Fibroblast of skin of abdomen (primary cell): ENCODE measurements around the gene SUN5. TPM values are rescaled to one million over a fixed set of nuclear protein-coding genes. Genes with fewer than 3 reads are reported as not detected.
"Not testable (repeated sequence)": the region's sequence is repeated elsewhere in the genome, so short reads cannot be mapped to it uniquely, and the experiment has no call there.

Experiments used
- DNase-seq: peaks from one replicate; pipeline ENCODE4 v3.0.0-alpha.2; 2013
- polyA plus RNA-seq, 2 experiments: library from polyadenylated mRNA; unstranded; fragments of 120-200 nt; gene quantifications; one replicate each; pipeline ENCODE4 v1.2.1, GENCODE V29; 2013; ENCODE audit not compliant: insufficient read length in 2 of 2

SUN5 gene
- polyA plus RNA-seq (2013, experiment 1 of 2; ENCODE audit: insufficient read length): not detected
- not detected for polyA plus RNA-seq (2013, experiment 2 of 2; ENCODE audit: insufficient read length)

DNA sequence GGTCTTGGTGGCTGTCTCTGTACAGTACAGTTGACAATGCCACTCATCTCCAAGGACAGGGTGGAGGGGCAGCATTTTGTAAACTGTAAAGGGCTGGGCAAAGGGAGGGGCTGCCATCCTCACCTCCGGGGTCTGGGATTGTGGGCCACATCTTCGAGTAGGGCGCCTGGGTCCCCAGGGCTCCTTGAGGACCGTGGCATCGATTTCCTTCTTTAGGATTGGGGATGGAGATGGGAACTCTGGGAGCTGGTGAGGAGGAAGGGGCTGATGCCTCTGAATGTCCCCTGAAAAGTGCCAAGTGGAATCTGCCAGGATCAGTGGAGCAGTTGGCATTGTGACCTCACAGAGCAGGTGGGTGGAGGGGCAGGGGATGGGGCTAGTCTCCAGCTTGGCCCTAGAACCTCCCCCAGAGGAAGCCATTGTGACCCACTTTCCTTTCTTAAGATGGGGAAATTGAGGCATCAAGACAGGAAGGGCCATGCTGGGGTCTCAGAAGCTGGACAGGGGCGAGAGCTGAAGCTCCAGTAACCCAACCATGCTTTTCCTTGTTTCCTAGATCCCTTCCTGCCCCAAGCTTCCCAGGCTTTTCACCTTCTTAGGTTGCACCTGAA lies at the start of gene SUN5:
TSS of gene SUN5 (minus strand) at position 293 of the 611 bp plus-strand sequence. CDS start at position 200, 93 bp downstream.
- no peak for DNase-seq

DNA sequence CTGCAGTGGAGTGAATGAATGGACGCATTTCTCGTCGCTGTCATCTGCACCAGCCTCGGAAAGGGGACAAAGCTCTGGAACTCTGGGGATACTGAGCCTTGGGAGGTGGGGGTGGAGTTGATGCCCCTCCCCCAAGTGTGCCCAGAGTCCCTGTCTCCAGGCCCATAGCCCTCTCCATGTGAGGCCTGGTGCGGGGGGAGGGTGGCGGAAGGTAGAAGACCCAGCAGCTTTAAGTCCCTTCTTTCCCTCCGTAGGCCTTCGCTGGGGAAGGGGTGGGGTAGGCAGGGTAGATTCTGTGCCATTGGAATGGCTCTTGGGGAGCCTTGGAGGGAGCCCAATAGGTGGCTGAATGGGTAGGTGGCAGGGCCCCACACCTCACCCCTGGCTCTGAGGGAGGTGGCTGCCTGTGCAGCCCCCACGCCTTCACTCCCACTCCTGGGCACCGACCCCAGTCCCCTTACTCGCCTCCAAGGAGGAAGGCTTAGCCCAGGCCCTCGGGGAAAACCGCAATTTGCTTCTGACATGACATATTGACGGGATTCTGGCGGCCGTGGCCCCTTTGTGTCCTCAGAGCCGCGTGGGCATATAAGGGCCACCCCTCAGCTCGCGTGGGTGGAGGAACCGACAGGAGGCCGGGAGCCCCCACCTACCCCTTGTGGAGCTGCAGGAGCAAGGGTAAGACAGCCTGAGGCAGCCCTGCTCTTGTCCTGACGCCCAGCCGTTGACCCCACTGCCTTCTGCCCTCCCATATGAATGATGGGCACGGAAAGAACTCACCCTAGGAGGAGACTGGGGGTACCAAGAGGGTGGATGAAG lies 49.3 kb upstream of the SUN5 start, which contains the start of gene BPIFB3:
TSS of gene BPIFB3 (plus strand) at position 613 of the 816 bp plus-strand sequence. CDS start 1,533 bp downstream, outside the sequence.
- DNase-seq: no peak

DNA sequence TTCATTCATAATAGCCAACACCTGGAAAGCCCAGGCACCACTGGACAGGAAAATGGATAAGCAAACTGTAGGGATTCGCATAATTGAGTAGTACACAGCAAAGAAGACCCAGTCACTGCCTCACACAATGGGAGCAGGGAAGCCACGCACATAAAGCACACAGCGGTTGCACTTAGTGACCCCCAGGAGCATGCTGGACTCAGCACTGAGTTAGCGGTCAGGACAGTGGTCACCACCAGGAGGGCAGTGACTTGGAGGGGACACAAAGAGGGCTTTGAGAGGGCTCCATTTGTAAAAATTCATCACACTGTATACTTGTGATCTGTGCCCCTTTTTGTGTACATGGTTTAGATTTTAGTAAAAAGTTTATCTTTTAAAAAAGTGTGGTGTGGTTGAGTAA lies 47.1 kb upstream of the SUN5 start:
- no peak for DNase-seq

DNA sequence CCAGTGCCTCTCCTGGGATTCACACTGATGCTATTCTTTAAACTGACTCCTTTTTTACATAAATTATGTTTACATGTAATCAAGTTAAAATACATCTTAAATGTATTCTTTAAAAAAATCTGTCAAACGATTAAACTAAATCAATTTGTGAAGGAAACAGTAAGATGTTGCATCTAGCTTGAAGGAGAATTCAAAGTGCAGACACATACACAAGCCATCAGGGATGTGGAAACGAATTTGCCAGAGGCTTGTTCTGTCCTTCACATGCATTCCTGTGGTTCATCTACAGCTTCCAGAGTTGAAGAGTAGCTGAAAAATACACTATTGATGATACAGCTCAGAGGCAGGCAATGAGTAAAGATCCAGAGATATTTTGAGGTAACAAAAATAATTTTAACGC lies 42.2 kb upstream of the SUN5 start:
- no peak for DNase-seq

DNA sequence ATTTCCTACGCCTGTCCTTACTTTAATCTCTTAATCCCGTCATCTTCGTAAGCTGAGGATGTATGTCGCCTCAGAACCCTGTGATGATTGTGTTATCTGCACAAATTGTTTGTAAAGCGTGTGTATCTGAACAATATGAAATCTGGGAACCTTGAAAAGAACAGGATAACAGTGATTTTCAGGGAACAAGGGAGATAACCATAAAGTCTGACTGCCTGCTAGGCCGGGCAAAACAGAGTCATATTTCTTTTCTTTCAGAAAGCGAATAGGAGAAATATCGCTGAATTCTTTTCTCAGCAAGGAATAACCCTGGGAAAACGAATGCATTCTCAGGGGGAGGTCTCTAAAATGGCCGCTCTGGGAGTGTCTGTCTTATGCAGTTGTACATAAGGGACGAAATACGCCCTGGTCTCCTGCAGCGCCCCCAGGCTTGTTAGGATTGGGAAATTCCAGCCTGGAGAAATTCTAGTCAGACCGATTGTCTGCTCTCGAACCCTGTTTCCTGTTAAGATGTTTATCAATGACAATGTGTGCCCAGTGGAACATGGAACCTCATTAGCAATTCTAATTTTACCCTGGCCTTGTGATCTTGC lies 41.0 kb upstream of the SUN5 start:
- not testable (repeated sequence) for DNase-seq

DNA sequence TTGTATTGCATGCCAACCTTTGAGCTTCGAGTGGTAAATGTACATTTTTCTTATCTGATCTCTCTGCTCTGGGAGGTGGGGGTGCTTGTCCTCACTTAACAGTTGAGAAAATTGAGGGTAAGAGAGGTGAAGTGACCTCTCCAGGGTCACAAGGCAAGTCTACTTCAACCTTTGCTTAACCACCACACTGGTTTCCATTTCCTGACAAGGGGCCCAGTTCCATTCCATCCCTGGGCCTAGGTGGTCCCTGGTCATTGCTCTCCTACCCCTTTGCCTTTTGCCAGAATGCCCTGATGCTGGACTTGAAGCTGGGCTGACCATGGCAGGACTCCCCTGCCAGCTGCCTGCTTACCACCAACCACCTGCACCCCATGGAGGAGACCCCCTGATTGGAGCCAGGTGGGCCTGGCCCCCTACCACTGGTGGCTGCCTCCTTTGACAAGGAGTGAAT lies 39.5 kb upstream of the SUN5 start:
- no peak for DNase-seq

DNA sequence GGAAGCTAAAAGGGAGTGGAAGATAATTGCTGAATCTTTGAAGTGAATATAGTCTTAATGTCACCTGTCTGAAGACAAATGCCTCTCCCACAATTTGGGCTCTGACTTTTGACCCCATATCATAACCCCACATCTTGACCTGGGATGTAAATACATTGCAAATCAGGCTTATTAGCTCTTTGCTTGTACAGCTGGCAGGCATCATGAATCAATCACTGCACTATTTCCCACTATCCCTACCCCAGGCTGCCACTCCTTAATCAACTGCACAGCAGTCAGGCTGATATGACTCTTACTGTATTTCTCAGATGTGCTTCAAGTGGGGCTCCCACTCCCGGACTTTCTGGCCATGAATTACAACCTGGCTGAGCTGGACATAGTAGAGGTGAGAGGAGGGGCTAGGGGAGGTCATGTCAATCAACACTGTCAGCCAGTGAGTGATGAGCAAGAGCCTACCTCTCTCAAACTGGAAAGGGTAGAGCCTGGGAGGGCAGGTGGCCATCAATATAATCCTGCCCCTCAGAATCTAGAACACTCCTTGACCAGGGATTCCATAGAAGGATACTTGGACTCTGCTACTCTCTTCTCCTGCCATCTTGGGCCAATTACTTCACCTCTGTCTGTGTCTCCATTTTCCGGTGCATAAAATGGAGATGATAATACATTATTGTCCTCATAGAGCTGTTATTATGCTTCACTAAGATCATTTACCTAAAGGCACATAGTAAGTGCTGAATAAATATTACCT lies 38.9 kb upstream of the SUN5 start:
- DNase-seq: no peak

- no peak for DNase-seq
These were observed 38.2 kb upstream of the SUN5 start for GRCh38 chr20:33042430-33042829.

- no peak for DNase-seq
These were observed 34.0 kb upstream of the SUN5 start for GRCh38 chr20:33038243-33038642.

DNA sequence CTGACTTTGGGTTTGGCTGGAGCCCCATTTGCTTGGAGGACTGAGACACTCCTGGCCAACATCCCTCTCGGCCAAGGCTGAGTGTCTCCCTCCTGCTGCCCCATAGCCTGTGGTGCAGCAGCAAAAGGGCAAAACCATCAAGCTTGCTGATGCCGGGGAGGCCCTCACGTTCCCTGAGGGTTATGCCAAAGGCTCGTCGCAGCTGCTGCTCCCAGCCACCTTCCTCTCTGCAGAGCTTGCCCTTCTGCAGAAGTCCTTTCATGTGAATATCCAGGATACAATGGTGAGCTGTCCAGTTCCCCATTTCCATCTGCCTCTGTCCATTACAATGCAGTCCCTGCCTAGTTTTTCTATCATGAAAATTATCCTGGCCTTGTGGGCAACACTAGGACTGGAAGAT lies 33.2 kb upstream of the SUN5 start:
- DNase-seq: no peak

DNA sequence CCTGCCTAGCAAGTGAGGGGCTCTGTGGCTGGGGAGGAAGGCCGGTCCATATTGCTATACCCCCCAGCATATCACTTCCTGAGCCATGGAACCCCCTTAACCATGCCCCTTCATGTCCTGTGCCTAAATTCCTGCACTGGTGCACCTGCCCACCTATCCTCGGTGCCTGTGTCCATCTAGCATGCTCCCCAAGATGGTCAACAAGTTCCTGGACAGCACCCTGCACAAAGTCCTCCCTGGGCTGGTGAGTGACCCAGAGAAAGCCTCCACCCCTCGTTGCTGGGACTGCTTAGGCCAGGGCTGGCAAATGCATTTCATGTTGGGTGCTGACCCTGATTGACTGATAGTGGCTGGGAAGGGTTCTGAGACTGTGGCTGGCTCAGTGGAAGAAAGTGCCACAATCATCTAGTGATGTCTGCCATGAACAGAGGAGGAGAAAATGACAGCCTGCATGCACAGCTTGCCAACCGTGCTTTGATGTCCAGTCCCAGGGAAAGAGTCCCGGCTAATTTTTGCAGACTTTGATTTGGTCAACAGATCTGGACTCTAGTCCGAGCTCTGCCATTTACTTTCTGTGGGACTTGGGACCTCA lies 30.8 kb upstream of the SUN5 start:
- DNase-seq: no peak

DNA sequence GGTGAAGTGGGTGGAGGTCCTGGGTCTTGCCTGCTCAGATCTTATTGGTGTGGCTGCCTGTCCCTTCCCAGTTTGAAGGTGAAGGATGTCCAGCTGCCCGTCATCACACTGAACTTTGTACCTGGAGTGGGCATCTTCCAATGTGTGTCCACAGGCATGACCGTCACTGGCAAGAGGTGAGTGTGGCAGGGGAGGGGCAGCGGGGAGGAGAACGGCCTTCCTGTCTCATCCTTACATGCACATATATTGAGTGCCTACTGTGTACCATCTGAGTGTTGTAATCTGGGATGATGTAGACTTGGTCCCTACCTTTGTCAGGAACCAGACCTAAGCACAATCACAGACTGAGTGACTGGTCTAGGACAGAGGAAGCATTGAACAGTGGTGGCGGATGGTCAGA lies 29.9 kb upstream of the SUN5 start:
- no peak for DNase-seq

GRCh38 chr20:33033381-33033780 lies 29.1 kb upstream of the SUN5 start:
- no peak for DNase-seq

GRCh38 chr20:33032555-33032954 lies 28.3 kb upstream of the SUN5 start:
- no peak for DNase-seq

DNA sequence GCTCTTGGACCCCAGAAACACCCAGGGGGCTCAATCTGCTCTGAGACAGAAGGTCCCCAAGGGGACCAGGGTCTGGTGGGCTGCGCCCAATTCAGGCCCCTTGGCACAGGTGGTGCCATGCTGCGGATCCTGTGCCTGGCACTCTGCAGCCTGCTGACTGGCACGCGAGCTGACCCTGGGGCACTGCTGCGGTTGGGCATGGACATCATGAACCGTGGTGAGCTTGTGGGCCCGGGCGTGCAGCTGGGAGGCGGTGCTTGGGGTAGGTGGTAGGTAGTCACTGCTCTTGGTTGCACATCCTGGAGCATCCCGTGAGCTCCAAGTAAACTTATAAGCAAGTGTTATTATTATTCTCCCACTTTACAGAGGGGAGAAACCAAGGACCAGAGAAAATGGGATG lies 27.3 kb upstream of the SUN5 start, which contains the start of gene BPIFB6:
TSS of gene BPIFB6 (plus strand) at position 118 of the 400 bp plus-strand sequence. CDS start at position 118, 0 bp downstream.
- DNase-seq: no peak

DNA sequence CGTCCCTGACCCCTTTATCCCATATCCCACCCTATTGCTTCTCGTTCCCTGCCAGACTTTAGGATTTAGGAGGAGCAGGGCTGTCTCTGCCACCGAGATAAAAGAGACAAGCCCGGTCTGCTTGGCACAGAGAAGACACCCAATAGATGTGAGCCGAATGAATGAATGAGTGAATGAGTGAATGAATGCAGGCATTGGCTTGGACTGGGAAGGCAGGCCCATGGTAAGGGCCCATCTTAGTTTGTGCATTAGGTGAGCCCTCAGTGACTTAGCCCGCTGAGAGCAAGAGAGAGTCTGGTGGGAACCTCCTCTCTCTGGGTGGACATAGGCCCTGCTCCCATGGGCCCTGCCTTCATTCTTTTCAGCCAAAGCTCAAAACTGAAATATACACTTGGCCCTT lies 26.3 kb upstream of the SUN5 start:
- no peak for DNase-seq

- DNase-seq: no peak
These were observed 25.8 kb upstream of the SUN5 start for GRCh38 chr20:33030076-33030475.

DNA sequence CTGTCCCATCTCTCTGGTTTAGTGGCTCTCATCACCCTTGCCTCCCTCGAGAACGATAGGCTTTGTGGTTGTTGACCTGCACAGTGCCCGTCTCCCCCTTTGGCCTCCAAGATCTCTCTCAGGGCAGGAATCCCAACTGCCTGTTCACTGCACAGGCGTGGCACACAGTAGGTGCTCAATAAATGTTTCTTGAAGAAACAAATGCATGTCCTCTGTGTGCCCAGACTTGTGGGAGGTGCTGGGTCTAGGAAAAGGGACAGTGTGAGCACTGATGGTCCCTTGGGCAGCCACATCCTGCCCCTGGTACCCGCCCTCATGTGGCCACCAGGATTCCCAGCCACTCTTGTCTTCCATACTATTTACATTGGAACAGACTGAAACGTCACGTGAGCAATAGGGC lies 24.6 kb upstream of the SUN5 start:
- no peak for DNase-seq

- DNase-seq: no peak
These were observed 23.8 kb upstream of the SUN5 start for GRCh38 chr20:33027769-33028751.

GRCh38 chr20:33026779-33027759 lies 22.8 kb upstream of the SUN5 start:
- no peak for DNase-seq
